BE2C (cell line): ENCODE measurements around the gene BRSK2.

ENCODE experiments used
- DNase-seq: peaks from one replicate; pipeline ENCODE4 v3.0.0-alpha.2; 2020
- H3K27me3 ChIP-seq: fragments of 250-450 bp; sonication (Bioruptor Pico); 2 replicates; pipeline ENCODE4 v1.5.1; 2020; ENCODE audit warnings: mild to moderate bottlenecking
- H3K36me3 ChIP-seq: fragments of 250-450 bp; sonication (Bioruptor Pico); 2 replicates; pipeline ENCODE4 v1.5.1; 2020; ENCODE audit warnings: mild to moderate bottlenecking
- H3K4me1 ChIP-seq: fragments of 250-450 bp; sonication (Bioruptor Pico); 2 replicates; pipeline ENCODE4 v1.5.1; 2020
- H3K4me3 ChIP-seq: 2 replicates; pipeline ENCODE4 v1.5.1; 2011; ENCODE audit warnings: low read depth, low read length
- H3K9me3 ChIP-seq: fragments of 250-450 bp; sonication (Bioruptor Pico); 2 replicates; pipeline ENCODE4 v1.5.1; 2020
- TF ChIP-seq, protein P1 (sequence below): IDR thresholded peaks from 2 replicates; pipeline ENCODE4 v1.5.1; 2012; ENCODE audit warnings: mild to moderate bottlenecking, low read depth, low read length

BRSK2 gene

DNA sequence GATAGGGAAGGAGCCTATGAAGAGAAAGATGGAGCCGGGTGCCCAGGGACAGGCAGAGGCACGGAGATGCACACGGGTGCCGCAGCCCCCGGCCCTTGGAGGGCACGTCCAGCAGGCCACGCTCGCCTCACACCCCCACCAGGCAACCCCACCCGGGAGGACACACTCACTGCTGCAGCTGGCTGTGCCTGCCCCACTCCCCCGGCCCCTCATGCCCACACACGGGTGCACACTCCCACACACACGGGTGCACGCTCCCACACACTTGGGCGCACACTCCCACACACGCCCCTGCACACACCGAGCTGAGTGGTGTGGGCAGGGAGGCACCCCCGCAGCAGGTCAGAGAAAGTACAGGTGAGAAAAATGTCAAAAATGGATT is 95.8 kb downstream of the BRSK2 start:
- TF ChIP-seq, protein P1, sequence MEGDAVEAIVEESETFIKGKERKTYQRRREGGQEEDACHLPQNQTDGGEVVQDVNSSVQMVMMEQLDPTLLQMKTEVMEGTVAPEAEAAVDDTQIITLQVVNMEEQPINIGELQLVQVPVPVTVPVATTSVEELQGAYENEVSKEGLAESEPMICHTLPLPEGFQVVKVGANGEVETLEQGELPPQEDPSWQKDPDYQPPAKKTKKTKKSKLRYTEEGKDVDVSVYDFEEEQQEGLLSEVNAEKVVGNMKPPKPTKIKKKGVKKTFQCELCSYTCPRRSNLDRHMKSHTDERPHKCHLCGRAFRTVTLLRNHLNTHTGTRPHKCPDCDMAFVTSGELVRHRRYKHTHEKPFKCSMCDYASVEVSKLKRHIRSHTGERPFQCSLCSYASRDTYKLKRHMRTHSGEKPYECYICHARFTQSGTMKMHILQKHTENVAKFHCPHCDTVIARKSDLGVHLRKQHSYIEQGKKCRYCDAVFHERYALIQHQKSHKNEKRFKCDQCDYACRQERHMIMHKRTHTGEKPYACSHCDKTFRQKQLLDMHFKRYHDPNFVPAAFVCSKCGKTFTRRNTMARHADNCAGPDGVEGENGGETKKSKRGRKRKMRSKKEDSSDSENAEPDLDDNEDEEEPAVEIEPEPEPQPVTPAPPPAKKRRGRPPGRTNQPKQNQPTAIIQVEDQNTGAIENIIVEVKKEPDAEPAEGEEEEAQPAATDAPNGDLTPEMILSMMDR = no peak
- Histone ChIP-seq H3K4me1 (no peaks in the 10 kb centered on the region), H3K9me3 (no peaks in the 10 kb centered on the region), H3K36me3 (no peaks in the 10 kb centered on the region), H3K27me3 (no peaks in the 10 kb centered on the region), H3K4me3 (no peak overlapping the region)
- DNase-seq = no peak

DNA sequence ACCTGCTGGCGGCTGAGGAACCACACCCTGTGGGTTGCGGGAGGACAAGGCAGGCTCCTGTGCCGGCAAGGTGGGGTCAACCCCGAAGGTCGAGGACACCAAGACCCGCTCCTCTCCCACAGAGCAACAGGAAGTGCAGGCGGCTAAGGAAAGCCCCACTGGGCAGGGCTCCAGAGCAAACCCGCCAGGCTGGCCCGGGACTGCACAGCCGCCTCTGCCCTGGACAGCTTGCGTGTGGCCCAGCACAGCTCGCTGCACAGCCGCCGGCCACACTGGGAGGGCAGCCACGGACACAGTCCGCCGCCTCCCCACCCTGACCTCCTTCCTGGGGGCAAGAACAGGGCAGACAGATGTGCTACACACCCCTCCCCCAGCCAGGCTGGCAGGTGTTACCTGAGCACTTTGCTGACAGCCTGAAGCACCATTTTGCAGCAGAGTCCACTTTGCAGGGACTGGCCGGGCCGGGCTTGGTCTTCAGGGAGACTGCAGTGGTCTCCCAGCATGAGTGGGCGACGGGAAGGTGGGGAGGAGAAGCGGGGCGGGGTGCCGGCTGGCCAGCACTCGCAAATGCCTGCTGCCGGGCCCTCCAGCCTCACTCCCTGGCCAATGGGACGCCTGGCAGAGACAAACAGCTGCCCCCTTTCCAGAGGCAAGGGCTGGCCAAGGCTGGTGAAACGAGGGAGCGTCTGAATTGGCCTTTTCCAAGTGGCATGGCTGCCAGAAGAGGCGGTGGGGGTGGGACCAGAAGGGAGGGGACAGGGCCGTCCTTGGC is 96.5 kb downstream of the BRSK2 start, which contains the start of gene MOB2:
Gene MOB2, minus strand, starts transcription at position 726 of the 772 bp plus-strand sequence. Its CDS starts 223 bp downstream, at position 503.
- TF ChIP-seq, protein P1 = no peak
- Histone ChIP-seq H3K9me3 (no peaks in the 10 kb centered on the region), H3K36me3 (no peaks in the 10 kb centered on the region), H3K4me1 (no peaks in the 10 kb centered on the region), H3K27me3 (no peaks in the 10 kb centered on the region), H3K4me3 (no peak within 1 kb of the TSS)
- DNase-seq = no peak

DNA sequence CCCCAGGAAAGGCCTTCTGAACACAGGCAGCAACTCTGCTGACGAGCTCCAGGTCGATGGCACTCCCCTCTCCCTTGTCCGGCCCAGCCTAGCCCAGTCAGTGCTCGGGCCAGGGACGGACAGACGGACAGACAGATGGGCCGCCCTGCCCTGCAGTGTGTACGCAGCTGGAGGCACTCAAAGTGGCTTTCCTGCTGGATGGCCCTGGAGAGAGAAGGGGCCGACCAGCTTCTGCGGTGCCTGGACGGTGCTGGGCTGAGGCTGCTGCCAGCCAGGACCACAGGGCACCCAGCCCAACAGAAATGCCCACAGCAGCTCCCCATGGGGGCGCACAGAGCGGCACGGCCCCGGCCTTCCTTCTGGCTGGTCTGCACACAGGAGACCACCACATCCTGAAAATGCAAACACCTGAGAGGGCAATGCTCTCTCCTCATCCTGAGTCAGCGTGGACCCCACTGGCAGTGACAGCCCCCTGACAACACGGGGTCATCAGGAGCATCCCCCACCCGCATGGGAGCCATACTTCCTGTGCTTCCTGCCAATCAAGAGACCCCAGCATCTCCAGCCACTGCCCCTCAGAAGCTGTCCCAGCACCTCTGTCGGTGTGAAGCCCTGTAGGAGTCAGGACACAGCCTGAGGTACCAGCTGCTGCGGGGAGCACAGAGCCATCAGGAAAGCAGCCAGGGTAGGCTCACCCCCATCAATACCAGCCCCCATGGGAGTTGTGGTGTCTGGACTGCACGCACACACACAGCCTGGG is 97.5 kb downstream of the BRSK2 start:
- no peaks in the 10 kb centered on the region for H3K36me3 ChIP-seq
- no peak overlapping the region for H3K4me3 ChIP-seq
- no peaks in the 10 kb centered on the region for H3K4me1 ChIP-seq
- DNase-seq = no peak
- TF ChIP-seq, protein P1 = no peak
- no peaks in the 10 kb centered on the region for H3K9me3 ChIP-seq
- H3K27me3 ChIP-seq = no peaks in the 10 kb centered on the region

DNA sequence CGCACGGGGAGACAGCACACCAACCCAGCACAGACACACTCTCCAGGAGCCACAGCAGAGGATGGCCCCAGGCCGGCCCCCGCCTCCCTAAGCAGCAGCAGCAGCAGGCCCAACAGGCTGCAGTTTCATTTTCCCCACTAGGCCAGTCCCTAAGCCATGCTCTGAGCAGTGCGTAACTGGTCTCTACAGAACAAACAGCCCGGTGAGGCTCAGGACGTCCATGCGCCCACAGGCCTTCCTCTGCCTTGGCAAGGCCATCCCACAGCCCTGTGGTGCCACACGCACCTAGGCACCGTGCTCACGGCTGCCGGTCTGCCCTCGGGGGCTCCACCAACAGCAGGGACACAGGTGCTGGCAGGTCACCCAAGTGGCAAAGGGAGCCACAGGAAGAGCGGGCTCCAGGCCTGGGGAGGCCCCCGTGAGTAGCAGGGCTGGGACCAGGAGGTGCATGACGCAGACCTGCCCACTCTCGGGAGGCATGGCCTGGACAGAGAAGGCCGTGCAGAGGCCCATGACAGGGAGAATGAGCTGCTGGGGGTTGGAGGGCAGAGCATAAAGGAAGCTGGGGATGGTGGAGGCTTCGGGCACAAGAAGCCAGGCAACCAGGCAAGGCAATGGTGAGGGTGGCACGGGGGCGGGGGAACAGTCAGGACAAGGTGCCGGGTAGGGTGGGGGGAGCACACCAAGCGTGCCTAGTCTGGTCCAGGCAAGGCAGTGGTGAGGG is 98.3 kb downstream of the BRSK2 start:
- H3K4me3 ChIP-seq = no peak overlapping the region
- H3K4me1 ChIP-seq = no peaks in the 10 kb centered on the region
- no peaks in the 10 kb centered on the region for H3K9me3 ChIP-seq
- no peak for DNase-seq
- H3K27me3 ChIP-seq = no peaks in the 10 kb centered on the region
- no peaks in the 10 kb centered on the region for H3K36me3 ChIP-seq
- TF ChIP-seq, protein P1 = no peak

DNA sequence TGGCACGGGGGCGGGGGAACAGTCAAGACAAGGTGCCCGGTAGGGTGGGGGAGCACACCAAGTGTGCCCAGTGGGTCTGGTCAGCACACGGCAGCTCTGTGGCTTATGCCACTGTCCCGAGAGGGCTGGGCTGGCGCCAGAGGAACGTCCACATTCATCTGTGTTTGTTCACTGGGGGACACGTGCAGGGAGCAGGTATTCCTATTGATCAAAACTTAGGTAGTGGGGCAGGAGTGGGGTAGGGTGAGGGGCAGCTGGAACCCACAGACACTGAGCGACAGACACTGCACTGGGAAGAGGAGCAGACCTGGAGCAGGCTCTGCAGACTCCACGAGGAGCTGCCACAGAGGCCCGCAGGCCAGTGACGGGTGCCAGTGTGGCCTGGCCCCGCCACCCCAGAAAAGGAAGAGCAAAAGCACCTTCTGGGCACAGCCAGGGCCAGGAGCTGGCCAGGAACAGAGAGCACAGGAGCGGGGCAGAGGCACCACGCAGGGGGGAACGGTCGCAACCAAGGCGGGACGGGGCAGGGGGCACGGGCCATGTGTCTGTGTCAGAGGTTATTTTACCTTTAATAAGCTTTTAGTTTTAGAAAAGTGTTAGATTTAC is 98.9 kb downstream of the BRSK2 start:
- no peaks in the 10 kb centered on the region for H3K36me3 ChIP-seq
- no peak overlapping the region for H3K4me3 ChIP-seq
- no peaks in the 10 kb centered on the region for H3K9me3 ChIP-seq
- no peaks in the 10 kb centered on the region for H3K4me1 ChIP-seq
- TF ChIP-seq, protein P1 = no peak
- no peaks in the 10 kb centered on the region for H3K27me3 ChIP-seq
- DNase-seq = no peak
